Measurements from ENCODE around the gene RBP5. TPM values are rescaled to one million over a fixed set of nuclear protein-coding genes. Genes with fewer than 3 reads are reported as not detected.

The RBP5 gene
- total RNA-seq, 1 experiment from 2014 or later: not detected

GRCh38 chr12:7162691-7163114 lies 34.0 kb upstream of the RBP5 start:
- Histone ChIP-seq H3K9me3 (ENCODE audit: low read depth, low read length, poor library complexity, severe bottlenecking) (peaks cover 12% of the 10 kb centered on the region), H3K4me1 (ENCODE audit: insufficient read depth, low read length, poor library complexity, severe bottlenecking) (no peaks in the 10 kb centered on the region), H3K27me3 (replicated peaks; ENCODE audit: insufficient read depth, low read depth, low read length, poor library complexity) (peaks cover 3% of the 10 kb centered on the region), H3K27ac (ENCODE audit: low read depth, low read length, poor library complexity, severe bottlenecking) (no peak overlapping the region), H3K4me3 (ENCODE audit: low read depth, low read length, poor library complexity, severe bottlenecking) (no peak overlapping the region), H3K36me3 (ENCODE audit: insufficient read depth, low read length, poor library complexity, severe bottlenecking) (no peaks in the 10 kb centered on the region)
- no TSS peak for BruUV-seq (replicated peaks)
- DNase-seq (ENCODE audit: low spot score): peak; percentile 15
- ChIA-PET CTCF (no interaction called here), POLR2A (ENCODE audit: low non-redundant PET) (interaction anchor here (0.6 kb wide), 1 partner anchor 10 kb away, joined by 3 read pairs; no protein-coding TSS in a partner anchor)
- TF ChIP-seq CTCF (conservative IDR thresholded peaks at IDR 0.05; ENCODE audit: low read depth, low read length) (peak; percentile 67), EZH2 (IDR thresholded peaks at IDR 0.05; ENCODE audit: borderline replicate concordance, low read depth, low read length, poor library complexity, severe bottlenecking) (no peak)
- intact Hi-C loops (cut with micrococcal nuclease; ENCODE audit: unreplicated experiment): no loop called here

- intact Hi-C loops (cut with micrococcal nuclease; ENCODE audit: unreplicated experiment): no loop called here
- Histone ChIP-seq H3K4me3 (ENCODE audit: low read depth, low read length, poor library complexity, severe bottlenecking) (no peak overlapping the region), H3K27ac (ENCODE audit: low read depth, low read length, poor library complexity, severe bottlenecking) (no peak overlapping the region), H3K27me3 (replicated peaks; ENCODE audit: insufficient read depth, low read depth, low read length, poor library complexity) (no peaks in the 10 kb centered on the region), H3K4me1 (ENCODE audit: insufficient read depth, low read length, poor library complexity, severe bottlenecking) (no peaks in the 10 kb centered on the region), H3K36me3 (ENCODE audit: insufficient read depth, low read length, poor library complexity, severe bottlenecking) (no peaks in the 10 kb centered on the region), H3K9me3 (ENCODE audit: low read depth, low read length, poor library complexity, severe bottlenecking) (peaks cover 3% of the 10 kb centered on the region)
- ChIA-PET CTCF (no interaction called here), POLR2A (ENCODE audit: low non-redundant PET) (interaction anchor here (0.6 kb wide), 1 partner anchor 9 kb away, joined by 3 read pairs; no protein-coding TSS in a partner anchor)
- DNase-seq (ENCODE audit: low spot score): no peak
- no TSS peak for BruUV-seq (replicated peaks)
- TF ChIP-seq CTCF (conservative IDR thresholded peaks at IDR 0.05; ENCODE audit: low read depth, low read length) (no peak), EZH2 (IDR thresholded peaks at IDR 0.05; ENCODE audit: borderline replicate concordance, low read depth, low read length, poor library complexity, severe bottlenecking) (no peak)
Measured at GRCh38 chr12:7161811-7162210, 33.1 kb upstream of the RBP5 start.

GRCh38 chr12:7161327-7161726 lies 32.6 kb upstream of the RBP5 start:
- Histone ChIP-seq H3K27ac (ENCODE audit: low read depth, low read length, poor library complexity, severe bottlenecking) (no peak overlapping the region), H3K4me3 (ENCODE audit: low read depth, low read length, poor library complexity, severe bottlenecking) (no peak overlapping the region), H3K36me3 (ENCODE audit: insufficient read depth, low read length, poor library complexity, severe bottlenecking) (no peaks in the 10 kb centered on the region), H3K9me3 (ENCODE audit: low read depth, low read length, poor library complexity, severe bottlenecking) (no peaks in the 10 kb centered on the region), H3K4me1 (ENCODE audit: insufficient read depth, low read length, poor library complexity, severe bottlenecking) (no peaks in the 10 kb centered on the region), H3K27me3 (replicated peaks; ENCODE audit: insufficient read depth, low read depth, low read length, poor library complexity) (no peaks in the 10 kb centered on the region)
- ChIA-PET CTCF (no interaction called here), POLR2A (ENCODE audit: low non-redundant PET) (no interaction called here)
- intact Hi-C loops (cut with micrococcal nuclease; ENCODE audit: unreplicated experiment): no loop called here
- no peak for DNase-seq (ENCODE audit: low spot score)
- BruUV-seq (replicated peaks): no TSS peak
- TF ChIP-seq CTCF (conservative IDR thresholded peaks at IDR 0.05; ENCODE audit: low read depth, low read length) (no peak), EZH2 (IDR thresholded peaks at IDR 0.05; ENCODE audit: borderline replicate concordance, low read depth, low read length, poor library complexity, severe bottlenecking) (no peak)

All from A673 (cell line).